DND-41 (cell line): ENCODE results near the gene USPL1.

Experiments
- CTCF ChIP-seq: IDR thresholded peaks from 2 replicates; pipeline ENCODE4 v1.5.1; 2012; ENCODE audit warnings: borderline replicate concordance, low read length, moderate library complexity, mild to moderate bottlenecking; ENCODE audit not compliant: poor library complexity, severe bottlenecking; ENCODE audit errors: extremely low read depth
- EZH2 ChIP-seq: IDR thresholded peaks from 3 replicates; pipeline ENCODE4 v1.6.1; 2012; ENCODE audit warnings: borderline replicate concordance, low read depth, mild to moderate bottlenecking, moderate library complexity, low read length, inconsistent platforms; ENCODE audit not compliant: severe bottlenecking

DNA sequence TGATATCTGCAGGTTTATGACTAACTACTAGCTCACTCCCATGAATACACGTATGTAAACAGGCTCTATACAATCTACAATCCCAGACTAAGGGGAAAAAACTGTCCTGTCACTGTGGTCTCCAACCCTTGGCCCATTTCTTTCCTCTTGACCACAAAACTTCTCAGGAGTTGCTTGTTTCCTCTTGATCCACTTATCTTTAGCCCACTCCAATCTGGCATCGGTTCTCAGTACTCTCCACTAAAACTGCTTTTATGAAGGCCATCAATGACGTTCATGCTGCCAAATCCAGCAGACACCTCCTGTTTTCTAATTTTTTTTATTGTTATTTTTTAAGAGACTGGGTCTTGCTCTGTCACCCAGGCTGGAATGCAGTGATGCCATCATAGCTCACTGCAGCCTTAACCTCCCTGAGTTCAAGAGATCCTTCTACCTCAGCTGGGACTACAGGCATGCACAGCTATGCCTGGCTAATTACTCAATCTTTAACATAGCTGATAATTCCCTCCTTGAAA, 31.9 kb upstream of the USPL1 start:
- TF ChIP-seq CTCF = no peak
- TF ChIP-seq EZH2 = no peak
